PC-3 (cell line): ENCODE data around the gene VSTM4. TPM values are rescaled to one million over a fixed set of nuclear protein-coding genes. Genes with fewer than 3 reads are reported as not detected.

Experiments
- ATAC-seq: fragments of 200-7000 bp; cut with Tn5 transposase; 2 replicates; pipeline ENCODE4 v1.9.1; 2020; ENCODE audit warnings: mild to moderate bottlenecking, moderate library complexity
- BruUV-seq: library from RNA; stranded (reverse); fragments of 400-500 nt; replicated peaks from 2 replicates; lab custom pipeline; 2021; lab: Mats Ljungman, UMichigan
- CTCF ChIA-PET: fragments of 300-600 bp; sonication (Branson Sonifier 250); formaldehyde crosslinking; loops from one replicate; lab custom pipeline; 2022; ENCODE audit warnings: antibody characterized with exemption; lab: Charles Lee
- POLR2A ChIA-PET: fragments of 300-600 bp; sonication (Branson Sonifier 250); formaldehyde crosslinking; loops from one replicate; lab custom pipeline; 2022; ENCODE audit warnings: antibody characterized with exemption; ENCODE audit not compliant: unreplicated experiment; lab: Charles Lee
- DNase-seq: peaks from one replicate; pipeline ENCODE4 v3.0.0-alpha.2; 2015
- H2AFZ ChIP-seq: fragments of 300-600 bp; sonication (generic); 2 replicates; pipeline ENCODE4 v1.6.0; 2016; ENCODE audit warnings: antibody characterized with exemption, low read length
- H3F3A ChIP-seq: fragments of 300-600 bp; sonication (generic); one replicate; pipeline ENCODE4 v1.6.0; 2017; ENCODE audit warnings: antibody characterized with exemption, low read length, control low read depth, mild to moderate bottlenecking; ENCODE audit not compliant: unreplicated experiment
- H3K27ac ChIP-seq: fragments of 300-600 bp; sonication (generic); 2 replicates; pipeline ENCODE4 v1.5.1; 2016; ENCODE audit warnings: mild to moderate bottlenecking, low read length
- H3K27me3 ChIP-seq: fragments of 300-600 bp; sonication (generic); 2 replicates; pipeline ENCODE4 v1.6.1; 2016; ENCODE audit warnings: low read length, mixed read lengths
- H3K36me3 ChIP-seq: fragments of 300-600 bp; sonication (generic); 2 replicates; pipeline ENCODE4 v1.6.1; 2016; ENCODE audit warnings: low read depth, mixed run types, low read length, mixed read lengths
- H3K4me1 ChIP-seq: fragments of 300-600 bp; sonication (generic); 2 replicates; pipeline ENCODE4 v1.5.1; 2016; ENCODE audit warnings: low read length; ENCODE audit not compliant: insufficient read depth
- H3K4me2 ChIP-seq: fragments of 300-600 bp; sonication (generic); 2 replicates; pipeline ENCODE4 v1.6.0; 2016; ENCODE audit warnings: low read length
- H3K4me3 ChIP-seq: fragments of 300-600 bp; sonication (generic); 2 replicates; pipeline ENCODE4 v1.5.1; 2016; ENCODE audit warnings: mild to moderate bottlenecking, low read length, mixed read lengths
- H3K79me2 ChIP-seq: fragments of 300-600 bp; sonication (generic); 2 replicates; pipeline ENCODE4 v1.6.1; 2017; ENCODE audit warnings: low read length, mixed read lengths
- H3K9ac ChIP-seq: fragments of 300-600 bp; sonication (generic); 2 replicates; pipeline ENCODE4 v1.6.0; 2016; ENCODE audit warnings: mild to moderate bottlenecking, low read length
- H3K9me2 ChIP-seq: fragments of 300-600 bp; sonication (generic); replicated peaks from 2 replicates; pipeline ENCODE4 v1.6.1; 2016; ENCODE audit warnings: mixed run types, low read length, mixed read lengths
- H3K9me3 ChIP-seq: fragments of 300-600 bp; sonication (generic); 2 replicates; pipeline ENCODE4 v1.6.1; 2016; ENCODE audit warnings: low read length, mixed read lengths
- H4K20me1 ChIP-seq: fragments of 300-600 bp; sonication (generic); 2 replicates; pipeline ENCODE4 v1.6.1; 2016; ENCODE audit warnings: low read length, mixed read lengths
- CTCF ChIP-seq: fragments of 300-600 bp; sonication (generic); conservative IDR thresholded peaks from 2 replicates; pipeline ENCODE4 v1.5.1; 2017; ENCODE audit warnings: antibody characterized with exemption, low read depth, mild to moderate bottlenecking, low read length
- EZH2 ChIP-seq: fragments of 300-600 bp; sonication (generic); IDR thresholded peaks from one replicate; pipeline ENCODE4 v1.6.1; 2017; ENCODE audit warnings: antibody characterized with exemption, mild to moderate bottlenecking, low read length; ENCODE audit not compliant: unreplicated experiment
- EZH2phosphoT487 ChIP-seq: fragments of 300-600 bp; sonication (generic); IDR thresholded peaks from 2 replicates; pipeline ENCODE4 v1.6.1; 2018; ENCODE audit warnings: mild to moderate bottlenecking, antibody characterized with exemption, low read length, borderline replicate concordance
- intact Hi-C: fragments of 100-400 bp; cut with micrococcal nuclease; formaldehyde crosslinking; loops from 2 replicates; pipeline ENCODE4 v1.9.0; 2023
- total RNA-seq: library from RNA; depleted of rRNA; stranded (reverse); fragments of >200 nt; gene quantifications from 2 replicates; pipeline ENCODE4 v1.2.3, GENCODE V29; 2014

VSTM4 gene
- total RNA-seq, 1 experiment from 2014 or later, result not detected

GRCh38 chr10:49091450-49092210 lies 23.7 kb downstream of the VSTM4 start:
- no peak for TF ChIP-seq CTCF
- no peak for TF ChIP-seq EZH2phosphoT487
- TF ChIP-seq EZH2, result no peak
- H3K9ac ChIP-seq, result no peak overlapping the region
- H2AFZ ChIP-seq, result no peak overlapping the region
- H3K27me3 ChIP-seq, result peaks cover 85% of the 10 kb centered on the region
- no peaks in the 10 kb centered on the region for H3K9me2 ChIP-seq
- BruUV-seq, result no TSS peak
- H3K4me1 ChIP-seq, result no peaks in the 10 kb centered on the region
- H3K27ac ChIP-seq, result no peak overlapping the region
- ChIA-PET CTCF (no interaction called here), POLR2A (no interaction called here)
- H3K36me3 ChIP-seq, result no peaks in the 10 kb centered on the region
- no peaks in the 10 kb centered on the region for H4K20me1 ChIP-seq
- H3K4me3 ChIP-seq, result no peak overlapping the region
- no peaks in the 10 kb centered on the region for H3K79me2 ChIP-seq
- intact Hi-C loops, result no loop called here
- H3K4me2 ChIP-seq, result no peak overlapping the region
- 0 out of 2 replicates have a peak, but pooled peaks cover 2% of the 10 kb centered on the region for H3K9me3 ChIP-seq
- no peaks in the 10 kb centered on the region for H3F3A ChIP-seq
- ATAC-seq (no peak), DNase-seq (no peak)

GRCh38 chr10:49090696-49091380 lies 24.5 kb downstream of the VSTM4 start:
- no peak overlapping the region for H2AFZ ChIP-seq
- intact Hi-C loops, result no loop called here
- H3K4me1 ChIP-seq, result no peaks in the 10 kb centered on the region
- CTCF ChIA-PET, result no interaction called here
- ATAC-seq (no peak), DNase-seq (no peak)
- H3K9me3 ChIP-seq, result 0 out of 2 replicates have a peak, but pooled peaks cover 2% of the 10 kb centered on the region
- no peaks in the 10 kb centered on the region for H4K20me1 ChIP-seq
- POLR2A ChIA-PET, result no interaction called here
- no peak overlapping the region for H3K27ac ChIP-seq
- no TSS peak for BruUV-seq
- peaks cover 87% of the 10 kb centered on the region for H3K27me3 ChIP-seq
- H3K9me2 ChIP-seq, result no peaks in the 10 kb centered on the region
- H3K4me3 ChIP-seq, result no peak overlapping the region
- H3K79me2 ChIP-seq, result no peaks in the 10 kb centered on the region
- H3K4me2 ChIP-seq, result no peak overlapping the region
- TF ChIP-seq EZH2 (no peak), EZH2phosphoT487 (no peak), CTCF (no peak)
- no peak overlapping the region for H3K9ac ChIP-seq
- H3F3A ChIP-seq, result no peaks in the 10 kb centered on the region
- no peaks in the 10 kb centered on the region for H3K36me3 ChIP-seq

GRCh38 chr10:49090189-49090575 lies 25.1 kb downstream of the VSTM4 start:
- Histone ChIP-seq H4K20me1 (no peaks in the 10 kb centered on the region), H3K79me2 (no peaks in the 10 kb centered on the region), H3K27ac (no peak overlapping the region), H3K4me2 (no peak overlapping the region), H3K9me3 (0 out of 2 replicates have a peak, but pooled peaks cover 2% of the 10 kb centered on the region), H3K36me3 (no peaks in the 10 kb centered on the region), H3K9me2 (no peaks in the 10 kb centered on the region), H3K4me3 (no peak overlapping the region), H3K27me3 (peaks cover 85% of the 10 kb centered on the region), H3K9ac (no peak overlapping the region), H2AFZ (no peak overlapping the region), H3K4me1 (no peaks in the 10 kb centered on the region), H3F3A (no peaks in the 10 kb centered on the region)
- POLR2A ChIA-PET, result no interaction called here
- intact Hi-C loops, result no loop called here
- BruUV-seq, result no TSS peak
- no peak for ATAC-seq
- CTCF ChIA-PET, result no interaction called here
- no peak for DNase-seq
- no peak for TF ChIP-seq CTCF
